Skeletal muscle satellite cell (primary cell): ENCODE measurements around the gene YPEL2.

ENCODE experiments used
- H3K27me3 ChIP-seq: 2 replicates; pipeline ENCODE4 v1.7.0; 2013; ENCODE audit warnings: low read length; ENCODE audit not compliant: control insufficient read depth, insufficient read depth
- H3K36me3 ChIP-seq: 2 replicates; pipeline ENCODE4 v1.7.0; 2013; ENCODE audit warnings: mild to moderate bottlenecking, control low read depth, low read length; ENCODE audit not compliant: insufficient read depth
- H3K4me1 ChIP-seq: 2 replicates; pipeline ENCODE4 v1.7.0; 2013; ENCODE audit warnings: low read length; ENCODE audit not compliant: control insufficient read depth, insufficient read depth
- H3K4me2 ChIP-seq: 2 replicates; pipeline ENCODE4 v1.7.0; 2013; ENCODE audit warnings: mild to moderate bottlenecking, low read length
- H3K4me3 ChIP-seq: 2 replicates; pipeline ENCODE4 v1.7.0; 2013; ENCODE audit warnings: low read length
- H3K9ac ChIP-seq: 2 replicates; pipeline ENCODE4 v1.7.0; 2013; ENCODE audit warnings: mild to moderate bottlenecking, low read depth, low read length, moderate library complexity
- H3K9me3 ChIP-seq: replicated peaks from 2 replicates; pipeline ENCODE4 v1.7.0; 2013; ENCODE audit warnings: mild to moderate bottlenecking, control low read depth, low read length

Gene YPEL2

DNA sequence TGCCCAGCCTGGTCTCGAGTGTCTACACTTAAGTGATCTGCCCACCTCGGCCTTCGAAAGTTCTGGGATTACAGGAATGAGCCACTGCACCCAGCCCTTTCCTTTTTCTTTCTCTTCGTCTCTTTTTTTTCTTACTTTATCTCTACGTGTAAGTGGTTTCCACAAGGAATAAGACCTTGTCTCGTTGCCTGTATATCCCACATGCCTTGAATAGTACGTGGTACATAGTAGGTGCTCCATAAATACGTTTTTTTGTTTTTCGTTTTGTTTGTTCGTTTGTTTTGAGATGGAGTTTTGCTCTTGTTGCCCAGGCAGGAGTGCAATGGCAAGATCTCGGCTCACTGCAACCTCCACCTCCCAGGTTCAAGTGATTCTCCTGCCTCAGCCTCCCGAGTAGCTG, 86.0 kb downstream of the YPEL2 start:
- Histone ChIP-seq H3K9me3 (no peaks in the 10 kb centered on the region), H3K9ac (no peak overlapping the region), H3K4me2 (no peak overlapping the region), H3K27me3 (peaks cover 26% of the 10 kb centered on the region), H3K4me1 (no peaks in the 10 kb centered on the region), H3K4me3 (no peak overlapping the region), H3K36me3 (no peaks in the 10 kb centered on the region)

DNA sequence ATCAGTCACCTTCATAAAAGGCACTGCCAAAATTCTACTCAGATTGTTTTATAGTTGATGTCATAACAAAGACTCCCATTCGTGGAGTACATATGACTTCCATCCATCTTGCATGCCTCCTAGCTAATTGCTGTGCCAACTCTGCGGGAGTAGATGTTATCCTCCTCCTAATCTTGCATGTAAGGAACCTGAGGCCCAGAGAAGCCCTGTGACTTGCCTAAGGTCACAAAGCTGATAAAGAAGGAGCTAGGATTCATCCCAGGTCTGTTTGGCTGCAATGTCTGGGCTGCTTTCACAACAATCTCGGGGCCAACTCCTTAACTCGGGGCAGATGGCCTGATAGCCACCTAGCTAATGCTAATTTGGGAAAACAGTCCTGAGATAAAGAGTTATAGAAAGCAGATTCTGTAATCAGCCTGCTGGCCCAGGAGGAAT, 87.3 kb downstream of the YPEL2 start:
- Histone ChIP-seq H3K27me3 (peaks cover 19% of the 10 kb centered on the region), H3K9me3 (peaks cover 3% of the 10 kb centered on the region), H3K9ac (no peak overlapping the region), H3K4me2 (no peak overlapping the region), H3K4me3 (no peak overlapping the region), H3K4me1 (peaks cover 7% of the 10 kb centered on the region), H3K36me3 (no peaks in the 10 kb centered on the region)

DNA sequence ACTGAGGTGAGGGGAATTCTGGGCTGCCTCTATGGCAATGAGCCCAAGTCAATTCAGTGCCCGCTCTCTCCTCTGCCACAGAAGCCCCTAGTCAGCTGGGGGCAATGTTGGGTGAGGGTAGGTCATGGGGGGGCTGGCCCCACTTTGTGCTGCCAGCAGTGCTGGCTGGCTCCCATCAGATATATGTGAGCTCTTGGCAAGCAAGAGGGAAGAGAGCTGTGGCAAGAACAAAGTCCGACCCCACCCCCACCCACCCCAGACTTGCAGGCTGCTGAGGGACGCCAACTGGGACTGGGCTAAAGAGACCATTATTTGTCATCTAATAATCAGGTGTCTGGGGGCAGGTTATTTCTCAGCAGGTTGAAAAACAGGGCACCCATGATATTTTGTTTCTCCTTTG, 89.4 kb downstream of the YPEL2 start:
- Histone ChIP-seq H3K36me3 (no peaks in the 10 kb centered on the region), H3K9me3 (peaks cover 3% of the 10 kb centered on the region), H3K4me1 (peaks cover 7% of the 10 kb centered on the region), H3K27me3 (peaks cover 14% of the 10 kb centered on the region), H3K9ac (no peak overlapping the region), H3K4me2 (no peak overlapping the region), H3K4me3 (no peak overlapping the region)

DNA sequence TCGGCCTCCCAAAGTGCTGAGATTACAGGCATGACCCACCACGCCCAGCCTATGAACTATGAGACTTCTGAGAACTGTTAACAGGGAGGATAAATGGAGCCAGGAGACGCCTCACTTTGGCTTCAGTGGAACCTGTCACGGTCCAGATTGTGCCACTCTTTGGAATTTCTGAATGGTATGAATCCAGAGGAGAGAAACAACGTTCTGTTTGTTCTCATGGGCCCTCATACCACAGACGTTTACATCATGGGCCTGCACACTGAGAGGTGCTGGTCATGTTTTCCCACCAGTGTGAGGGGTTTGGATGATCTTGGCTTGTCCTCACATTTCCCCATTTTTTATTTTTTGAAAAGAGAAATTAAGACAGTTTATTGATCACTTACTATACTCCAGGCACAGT, 90.3 kb downstream of the YPEL2 start:
- H3K4me3 ChIP-seq = no peak overlapping the region
- peaks cover 7% of the 10 kb centered on the region for H3K4me1 ChIP-seq
- H3K9me3 ChIP-seq = peaks cover 3% of the 10 kb centered on the region
- no peak overlapping the region for H3K4me2 ChIP-seq
- peaks cover 8% of the 10 kb centered on the region for H3K27me3 ChIP-seq
- no peak overlapping the region for H3K9ac ChIP-seq
- no peaks in the 10 kb centered on the region for H3K36me3 ChIP-seq

DNA sequence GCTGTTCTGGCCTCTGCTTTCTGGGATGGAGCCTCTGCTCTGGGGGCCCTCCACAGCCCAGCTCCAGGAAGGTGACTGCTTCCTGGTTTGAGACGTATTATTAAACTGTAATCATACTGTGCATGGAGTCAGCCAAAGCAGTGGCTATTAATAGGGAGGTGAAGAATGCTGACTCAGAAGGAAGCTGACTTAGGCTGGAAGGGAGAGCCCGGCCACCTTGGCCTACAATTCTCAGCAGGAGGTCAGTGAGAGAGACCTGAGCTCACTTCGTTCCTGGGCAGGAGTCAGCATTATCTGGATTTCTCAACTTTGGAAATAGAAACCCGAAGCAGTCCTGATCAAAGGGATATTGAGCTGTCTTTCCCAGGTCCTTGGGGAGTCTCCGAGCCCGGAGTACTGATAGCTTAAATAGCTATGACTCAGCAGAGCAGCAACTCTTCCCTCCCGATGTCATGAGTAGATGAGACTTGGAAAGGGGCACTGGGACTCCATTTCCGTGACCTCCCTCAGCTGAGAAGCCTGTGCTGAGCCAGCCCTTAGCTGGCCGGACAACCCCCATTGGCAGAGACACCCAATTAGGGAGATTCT, 91.8 kb downstream of the YPEL2 start:
- Histone ChIP-seq H3K4me2 (peak overlapping the region; percentile 30), H3K9ac (no peak overlapping the region), H3K27me3 (peaks cover 8% of the 10 kb centered on the region), H3K4me1 (peaks cover 20% of the 10 kb centered on the region), H3K36me3 (no peaks in the 10 kb centered on the region), H3K4me3 (no peak overlapping the region), H3K9me3 (peaks cover 3% of the 10 kb centered on the region)

DNA sequence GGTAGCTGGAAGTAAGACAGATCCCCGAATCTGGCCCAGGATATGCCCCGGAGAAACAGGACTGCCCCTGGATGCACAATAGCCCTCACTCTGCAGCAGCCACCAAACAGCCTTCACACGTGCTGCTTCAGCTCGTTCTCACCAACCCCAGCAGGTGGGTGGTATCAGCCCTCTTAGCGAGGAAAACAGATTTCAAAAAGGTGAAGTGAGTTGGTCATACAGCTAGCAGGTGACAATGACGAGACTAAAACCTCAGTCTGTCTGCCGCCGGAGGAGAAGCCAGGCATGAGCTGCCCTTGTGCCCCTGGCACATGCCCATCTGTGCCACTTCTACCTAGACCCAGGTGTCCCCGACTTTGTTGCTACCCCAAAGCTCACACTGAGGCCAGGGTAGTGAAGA, 92.4 kb downstream of the YPEL2 start:
- Histone ChIP-seq H3K36me3 (no peaks in the 10 kb centered on the region), H3K9me3 (peaks cover 3% of the 10 kb centered on the region), H3K4me3 (no peak overlapping the region), H3K9ac (no peak overlapping the region), H3K4me2 (no peak overlapping the region), H3K27me3 (peaks cover 8% of the 10 kb centered on the region), H3K4me1 (peaks cover 23% of the 10 kb centered on the region)

DNA sequence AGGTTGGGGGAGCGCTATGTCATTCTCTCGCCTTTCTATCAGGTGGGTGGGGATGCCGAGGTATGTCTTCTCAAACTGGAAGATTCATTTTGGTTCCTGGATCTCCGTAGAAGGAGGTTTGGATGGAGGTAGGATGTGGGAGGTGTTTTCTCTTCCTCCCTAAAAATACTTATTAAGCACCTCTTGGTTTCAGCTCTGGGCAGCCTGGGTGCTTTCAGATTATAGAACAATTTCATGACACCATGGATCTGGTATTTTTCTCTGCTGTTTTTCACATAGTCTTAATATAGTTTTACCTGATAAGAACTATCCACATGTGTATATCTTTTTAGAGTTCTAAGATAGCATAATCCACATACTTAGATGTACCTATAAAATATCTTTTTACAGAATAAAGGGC, 92.9 kb downstream of the YPEL2 start:
- peaks cover 8% of the 10 kb centered on the region for H3K27me3 ChIP-seq
- H3K4me2 ChIP-seq = no peak overlapping the region
- H3K9me3 ChIP-seq = peaks cover 3% of the 10 kb centered on the region
- no peaks in the 10 kb centered on the region for H3K36me3 ChIP-seq
- no peak overlapping the region for H3K4me3 ChIP-seq
- no peak overlapping the region for H3K9ac ChIP-seq
- H3K4me1 ChIP-seq = peaks cover 23% of the 10 kb centered on the region

DNA sequence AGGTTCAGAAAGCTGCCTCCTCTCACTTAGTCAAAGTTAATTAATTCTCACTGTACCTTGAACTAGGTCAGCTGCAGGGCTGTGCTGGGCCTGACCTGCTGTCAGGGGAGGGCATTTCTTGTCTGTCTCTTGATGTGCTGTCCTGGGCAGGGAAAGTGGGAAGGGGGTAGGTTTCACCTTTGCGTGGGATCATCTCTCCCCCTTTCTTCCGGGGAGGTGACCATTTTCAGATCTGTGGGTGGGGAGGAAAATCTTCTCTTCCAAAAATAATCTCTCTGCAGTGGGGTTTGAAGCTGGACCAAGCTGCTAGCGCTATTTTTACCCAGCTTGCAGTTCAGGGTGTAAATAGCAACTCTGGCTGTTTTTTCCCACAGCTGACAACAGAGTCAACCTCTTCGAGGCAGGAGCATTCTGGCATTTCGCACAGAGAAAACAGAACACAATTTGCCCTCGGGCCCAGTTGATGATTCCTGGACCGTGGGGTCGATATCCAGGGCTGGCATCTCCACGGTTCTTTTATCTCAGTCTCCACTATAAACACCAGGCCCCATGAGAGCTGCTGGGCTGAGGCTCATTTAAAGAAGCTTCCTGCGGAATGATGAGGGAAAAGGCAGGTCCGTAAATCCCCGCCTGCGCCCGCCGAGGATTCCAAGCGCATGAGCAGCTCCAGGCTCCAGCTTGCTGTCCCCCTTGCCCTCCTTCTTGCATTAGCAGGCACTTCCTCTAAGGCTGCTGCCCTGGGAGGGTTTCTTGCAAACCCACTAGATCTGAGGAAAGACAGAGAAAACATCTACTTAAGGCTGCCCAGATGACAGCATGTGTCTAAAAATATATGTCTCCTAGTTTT, 93.9 kb downstream of the YPEL2 start:
- Histone ChIP-seq H3K9me3 (peaks cover 3% of the 10 kb centered on the region), H3K4me2 (no peak overlapping the region), H3K4me1 (peaks cover 23% of the 10 kb centered on the region), H3K4me3 (no peak overlapping the region), H3K9ac (no peak overlapping the region), H3K27me3 (peaks cover under 1% of the 10 kb centered on the region), H3K36me3 (no peaks in the 10 kb centered on the region)

DNA sequence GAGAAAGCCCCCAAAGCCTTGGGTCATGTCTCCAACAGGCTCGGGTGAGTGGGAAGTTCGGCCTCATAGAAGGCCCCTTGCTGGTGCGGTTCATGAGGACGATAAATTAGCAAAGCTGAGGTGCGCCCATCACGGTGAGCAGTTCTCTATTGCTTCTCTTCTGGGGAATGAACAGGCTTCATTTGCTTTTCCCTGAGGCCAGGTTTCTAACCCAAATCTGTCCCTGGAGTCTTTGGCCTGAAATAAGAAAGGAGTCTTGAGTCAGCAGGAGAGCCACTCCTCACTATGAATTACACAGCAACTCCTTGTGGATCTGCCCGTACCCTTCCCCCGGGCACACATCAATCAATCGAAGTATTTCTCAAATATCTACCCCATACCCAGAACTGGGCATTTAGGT, 94.6 kb downstream of the YPEL2 start:
- H3K9ac ChIP-seq = no peak overlapping the region
- H3K27me3 ChIP-seq = no peaks in the 10 kb centered on the region
- H3K4me2 ChIP-seq = no peak overlapping the region
- H3K4me3 ChIP-seq = no peak overlapping the region
- no peaks in the 10 kb centered on the region for H3K36me3 ChIP-seq
- peaks cover 23% of the 10 kb centered on the region for H3K4me1 ChIP-seq
- peaks cover 3% of the 10 kb centered on the region for H3K9me3 ChIP-seq

DNA sequence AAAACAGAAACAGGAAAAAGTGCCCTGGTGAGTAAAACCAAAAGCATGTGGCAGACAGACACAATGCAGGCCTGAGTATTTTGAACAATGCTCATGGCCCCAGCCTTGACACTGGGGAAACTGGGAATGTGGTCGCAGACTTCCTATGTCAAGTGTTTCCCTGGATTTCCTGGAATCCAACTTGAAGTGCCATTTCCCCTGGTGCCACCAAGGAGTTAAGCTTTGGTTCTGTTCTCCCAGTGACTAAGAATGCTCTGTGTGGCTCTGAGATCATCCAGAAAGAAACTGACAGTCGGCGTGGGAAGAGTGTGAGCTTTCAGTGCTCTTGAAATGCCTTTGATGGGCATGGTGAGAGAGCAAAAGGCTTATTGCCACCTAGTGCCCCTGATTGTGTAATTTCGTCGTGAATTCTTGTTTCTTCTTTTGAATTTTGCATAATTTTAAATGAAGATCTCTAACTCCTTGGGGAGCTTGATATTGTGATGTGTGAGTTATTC, 96.0 kb downstream of the YPEL2 start:
- no peaks in the 10 kb centered on the region for H3K36me3 ChIP-seq

DNA sequence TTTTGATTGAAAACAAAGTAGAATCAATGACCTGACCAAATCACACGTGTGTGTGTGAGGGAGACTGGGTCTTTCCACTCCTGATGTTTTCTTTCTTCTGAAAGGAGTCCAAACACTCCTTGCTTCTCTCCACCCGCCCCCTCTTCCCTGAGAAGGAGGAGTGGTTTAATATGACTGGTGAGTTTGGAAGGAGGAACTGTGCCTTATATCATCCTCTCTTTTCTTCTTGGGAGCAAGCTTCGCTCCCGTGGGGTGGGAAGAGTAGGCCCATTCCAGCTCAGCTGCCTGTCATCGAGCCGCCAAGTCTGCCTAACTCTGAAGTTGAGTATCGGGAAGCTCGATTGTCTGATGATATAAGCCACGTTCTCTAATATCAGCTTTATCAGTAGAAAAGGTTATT, 96.5 kb downstream of the YPEL2 start:
- H3K36me3 ChIP-seq = no peaks in the 10 kb centered on the region
- H3K9ac ChIP-seq = peak overlapping the region; percentile 11
- H3K4me1 ChIP-seq = peaks cover 21% of the 10 kb centered on the region
- peaks cover under 1% of the 10 kb centered on the region for H3K9me3 ChIP-seq
- H3K4me2 ChIP-seq = peak overlapping the region; percentile 42
- no peak overlapping the region for H3K4me3 ChIP-seq
- H3K27me3 ChIP-seq = no peaks in the 10 kb centered on the region

More for the DNA sequence above, 96.0 kb downstream of the YPEL2 start:
- Histone ChIP-seq H3K9me3 (peaks cover 3% of the 10 kb centered on the region), H3K4me3 (no peak overlapping the region), H3K4me1 (peaks cover 23% of the 10 kb centered on the region), H3K4me2 (peak overlapping the region; percentile 42), H3K9ac (peak overlapping the region; percentile 11), H3K27me3 (no peaks in the 10 kb centered on the region)
